ENCODE results near the gene MYH8.

DNA sequence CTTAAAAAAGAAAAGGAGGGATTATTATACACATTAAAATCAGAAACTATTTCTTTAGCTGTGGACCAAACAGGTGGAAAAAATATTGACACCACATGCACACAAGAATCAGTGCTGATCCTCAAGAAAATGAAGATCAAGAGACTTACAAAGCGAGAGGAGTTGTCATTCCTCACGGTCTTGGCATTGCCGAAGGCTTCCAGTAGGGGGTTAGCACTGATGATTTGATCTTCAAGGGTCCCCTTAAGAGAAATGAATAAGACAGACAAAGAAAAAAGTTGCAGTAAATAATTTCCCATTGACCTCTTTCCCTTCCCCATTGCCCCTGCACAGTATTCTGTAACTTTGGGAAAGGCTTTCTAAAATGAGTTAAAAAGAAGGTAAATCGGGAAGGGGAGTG, 41.7 kb upstream of the MYH8 start:
- TF ChIP-seq, protein P1, sequence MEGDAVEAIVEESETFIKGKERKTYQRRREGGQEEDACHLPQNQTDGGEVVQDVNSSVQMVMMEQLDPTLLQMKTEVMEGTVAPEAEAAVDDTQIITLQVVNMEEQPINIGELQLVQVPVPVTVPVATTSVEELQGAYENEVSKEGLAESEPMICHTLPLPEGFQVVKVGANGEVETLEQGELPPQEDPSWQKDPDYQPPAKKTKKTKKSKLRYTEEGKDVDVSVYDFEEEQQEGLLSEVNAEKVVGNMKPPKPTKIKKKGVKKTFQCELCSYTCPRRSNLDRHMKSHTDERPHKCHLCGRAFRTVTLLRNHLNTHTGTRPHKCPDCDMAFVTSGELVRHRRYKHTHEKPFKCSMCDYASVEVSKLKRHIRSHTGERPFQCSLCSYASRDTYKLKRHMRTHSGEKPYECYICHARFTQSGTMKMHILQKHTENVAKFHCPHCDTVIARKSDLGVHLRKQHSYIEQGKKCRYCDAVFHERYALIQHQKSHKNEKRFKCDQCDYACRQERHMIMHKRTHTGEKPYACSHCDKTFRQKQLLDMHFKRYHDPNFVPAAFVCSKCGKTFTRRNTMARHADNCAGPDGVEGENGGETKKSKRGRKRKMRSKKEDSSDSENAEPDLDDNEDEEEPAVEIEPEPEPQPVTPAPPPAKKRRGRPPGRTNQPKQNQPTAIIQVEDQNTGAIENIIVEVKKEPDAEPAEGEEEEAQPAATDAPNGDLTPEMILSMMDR (IDR thresholded peaks at IDR 0.05; ENCODE audit: insufficient read depth, low read length), result no peak
- TF ChIP-seq POLR2AphosphoS5 (IDR thresholded peaks at IDR 0.05; ENCODE audit: low read depth), result no peak

Data from HL-60 (cell line).